ENCODE measurements around the gene COLEC12. TPM values are rescaled to one million over a fixed set of nuclear protein-coding genes. Genes with fewer than 3 reads are reported as not detected.
A peak's percentile ranks its signal among the peaks of the same experiment; 100 is the strongest.

COLEC12 gene
- total RNA-seq, 1 donor from 2014 or later, result 157 TPM

GRCh38 chr18:471716-472115, 28.8 kb downstream of the COLEC12 start:
- peaks cover 18% of the 10 kb centered on the region for H3K36me3 Mint-ChIP-seq (ENCODE audit: low read depth, unreplicated experiment)
- H3K27me3 Mint-ChIP-seq (ENCODE audit: unreplicated experiment), result peaks cover 7% of the 10 kb centered on the region
- H3K4me1 Mint-ChIP-seq (ENCODE audit: unreplicated experiment), result peaks cover 64% of the 10 kb centered on the region
- no peak overlapping the region for H3K27ac Mint-ChIP-seq (ENCODE audit: unreplicated experiment)
- no peaks in the 10 kb centered on the region for H3K9me3 Mint-ChIP-seq (ENCODE audit: unreplicated experiment)
- no peak for DNase-seq (ENCODE audit: low spot score)
- no peak overlapping the region for H3K4me3 Mint-ChIP-seq (ENCODE audit: unreplicated experiment)
- no peak for TF ChIP-seq CTCF (IDR thresholded peaks at IDR 0.05; ENCODE audit: unreplicated experiment)

DNA sequence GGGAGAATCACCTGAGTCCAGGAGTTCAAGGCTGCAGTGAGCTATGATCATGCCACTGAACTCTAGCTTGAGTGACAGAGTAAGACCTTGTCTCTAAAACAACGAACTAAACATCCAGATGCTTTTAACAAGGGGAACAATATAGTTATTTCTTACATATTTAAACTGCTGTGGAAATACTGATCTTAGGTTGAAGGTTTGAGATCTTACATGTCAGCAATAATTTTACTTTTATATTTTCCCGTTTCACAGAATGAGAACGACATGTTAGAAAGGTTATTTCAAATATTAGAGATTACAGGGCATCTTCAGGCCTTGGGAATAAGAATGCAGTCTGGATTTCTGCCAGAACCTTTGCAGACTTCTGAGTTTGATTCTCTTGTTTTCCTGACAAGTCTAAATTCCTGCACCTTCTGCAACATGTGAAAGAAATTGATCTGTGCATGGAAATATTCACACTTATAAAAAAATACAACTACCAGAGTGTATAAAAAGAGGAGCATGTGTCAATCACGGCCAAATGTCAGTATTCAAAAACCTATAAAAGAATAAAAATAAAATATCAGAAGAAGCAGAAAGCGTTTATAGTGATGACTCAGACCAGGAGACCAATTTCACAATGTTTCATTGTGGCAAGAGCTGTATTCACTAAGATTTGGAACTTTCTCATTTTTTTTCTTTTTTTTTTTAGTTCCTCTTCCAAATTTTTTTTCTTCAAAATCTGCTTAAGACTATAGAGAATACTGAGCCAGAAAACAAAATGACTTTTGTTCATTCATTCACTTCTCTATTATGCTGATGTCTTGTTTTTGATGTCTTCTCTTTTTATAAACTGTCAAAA, 29.6 kb downstream of the COLEC12 start:
- Mint-ChIP-seq H3K4me1 (ENCODE audit: unreplicated experiment) (peaks cover 63% of the 10 kb centered on the region), H3K36me3 (ENCODE audit: low read depth, unreplicated experiment) (peaks cover 12% of the 10 kb centered on the region), H3K4me3 (ENCODE audit: unreplicated experiment) (no peak overlapping the region), H3K9me3 (ENCODE audit: unreplicated experiment) (no peaks in the 10 kb centered on the region), H3K27me3 (ENCODE audit: unreplicated experiment) (peaks cover 3% of the 10 kb centered on the region), H3K27ac (ENCODE audit: unreplicated experiment) (no peak overlapping the region)
- no peak for DNase-seq (ENCODE audit: low spot score)
- TF ChIP-seq CTCF (IDR thresholded peaks at IDR 0.05; ENCODE audit: unreplicated experiment), result no peak

DNA sequence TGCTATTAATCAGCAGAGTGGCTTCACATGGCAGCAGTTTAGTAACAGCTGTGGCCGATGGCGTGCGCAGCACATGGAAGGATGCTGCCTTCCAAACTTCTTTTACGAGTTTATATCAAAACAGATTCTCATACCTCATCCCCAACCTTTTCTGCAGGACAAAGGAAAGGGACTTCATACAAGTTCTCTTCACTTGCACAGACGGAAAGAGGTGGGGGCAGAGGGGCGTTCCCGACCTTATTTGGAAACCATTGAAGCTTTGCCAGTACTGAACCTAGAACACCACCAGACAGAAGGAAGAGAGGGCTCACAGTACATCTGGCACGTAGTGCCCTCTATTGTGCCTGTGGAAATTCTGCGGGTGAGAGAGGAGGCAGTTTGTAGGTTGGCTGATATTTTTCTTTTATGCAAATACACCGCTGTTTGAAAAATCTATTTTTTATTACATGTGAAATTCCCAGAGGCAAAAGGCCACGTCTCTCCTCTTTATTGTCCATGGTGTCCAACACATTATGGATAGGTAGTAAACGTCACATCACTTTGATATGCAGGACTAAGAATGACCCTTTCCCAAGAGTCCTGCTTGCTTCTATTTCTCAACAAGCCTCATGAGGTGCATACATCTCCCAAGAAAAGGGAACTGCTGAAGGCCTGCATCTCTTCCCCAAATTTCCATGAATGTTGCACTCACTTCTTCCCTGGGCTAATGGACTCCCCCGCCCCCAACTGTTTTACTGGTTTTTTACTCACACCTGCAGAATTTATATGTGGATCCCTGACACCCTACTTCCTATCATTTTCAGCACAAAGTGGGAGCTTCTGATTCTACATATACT, 31.3 kb downstream of the COLEC12 start:
- Mint-ChIP-seq H3K9me3 (ENCODE audit: unreplicated experiment) (no peaks in the 10 kb centered on the region), H3K36me3 (ENCODE audit: low read depth, unreplicated experiment) (peaks cover 9% of the 10 kb centered on the region), H3K27me3 (ENCODE audit: unreplicated experiment) (peaks cover 3% of the 10 kb centered on the region), H3K27ac (ENCODE audit: unreplicated experiment) (peak overlapping the region; percentile 36), H3K4me1 (ENCODE audit: unreplicated experiment) (peaks cover 56% of the 10 kb centered on the region), H3K4me3 (ENCODE audit: unreplicated experiment) (no peak overlapping the region)
- DNase-seq (ENCODE audit: low spot score), result no peak
- TF ChIP-seq CTCF (IDR thresholded peaks at IDR 0.05; ENCODE audit: unreplicated experiment), result no peak

DNA sequence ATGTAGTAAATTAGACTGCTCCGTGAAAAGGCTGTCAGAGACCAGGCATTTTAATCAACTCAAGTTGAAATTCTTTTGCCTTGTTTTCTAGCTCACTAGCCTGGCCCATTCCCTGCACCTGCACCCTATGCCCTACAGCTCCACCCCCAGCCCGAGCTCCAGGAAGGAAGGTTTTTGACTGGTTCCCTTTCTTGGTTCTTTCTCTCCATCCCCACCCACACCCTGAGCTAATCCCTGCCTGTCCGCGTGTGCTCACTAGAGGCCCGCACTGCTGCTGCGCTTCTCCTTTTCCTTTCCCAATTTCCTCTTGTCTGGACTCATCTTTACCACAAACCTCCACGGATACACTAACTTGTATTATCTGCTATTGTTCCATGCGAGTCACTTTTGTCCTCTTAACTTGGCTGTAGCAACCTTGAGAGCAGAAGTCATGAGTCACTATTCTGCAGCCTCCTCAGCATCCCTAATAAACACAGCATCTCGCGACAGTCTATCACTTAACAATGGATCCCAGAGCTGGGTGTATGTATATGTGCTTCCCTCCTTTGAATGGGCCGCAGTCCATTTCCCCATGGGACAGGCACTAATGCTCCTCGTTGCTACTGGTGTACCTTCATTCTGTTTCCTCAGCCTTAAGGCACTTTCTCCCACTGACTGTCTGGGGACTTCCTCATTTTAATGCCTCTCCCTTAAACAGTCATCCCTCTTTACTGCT, 36.5 kb downstream of the COLEC12 start:
- no peak for TF ChIP-seq CTCF (IDR thresholded peaks at IDR 0.05; ENCODE audit: unreplicated experiment)
- Mint-ChIP-seq H3K4me1 (ENCODE audit: unreplicated experiment) (peaks cover 43% of the 10 kb centered on the region), H3K36me3 (ENCODE audit: low read depth, unreplicated experiment) (peaks cover 31% of the 10 kb centered on the region), H3K27ac (ENCODE audit: unreplicated experiment) (peak overlapping the region; percentile 59), H3K4me3 (ENCODE audit: unreplicated experiment) (peak overlapping the region; percentile 35), H3K9me3 (ENCODE audit: unreplicated experiment) (no peaks in the 10 kb centered on the region), H3K27me3 (ENCODE audit: unreplicated experiment) (peaks cover 2% of the 10 kb centered on the region)
- DNase-seq (ENCODE audit: low spot score), result no peak

Data from endothelial cell (in vitro differentiated cells).